Measurements from ENCODE around the gene NBEAL1. TPM values are rescaled to one million over a fixed set of nuclear protein-coding genes. Genes with fewer than 3 reads are reported as not detected.
A peak's percentile ranks its signal among the peaks of the same experiment; 100 is the strongest.
"Not testable (repeated sequence)": the region's sequence is repeated elsewhere in the genome, so short reads cannot be mapped to it uniquely, and the experiment has no call there.

NBEAL1 gene
- polyA plus RNA-seq, 1 donor from 2014 or later, result 4.9 TPM

- Mint-ChIP-seq H3K36me3 (no peaks in the 10 kb centered on the region), H3K4me3 (no peak overlapping the region), H3K27ac (no peak overlapping the region), H3K4me1 (peaks cover 9 to 16% (median 15%) of the 10 kb centered on the region in 3 donors), H3K9me3 (no peaks in the 10 kb centered on the region), H3K27me3 (no peaks in the 10 kb centered on the region)
Observed at GRCh38 chr2:203022751-203023150, 8.1 kb downstream of the NBEAL1 start.

DNA sequence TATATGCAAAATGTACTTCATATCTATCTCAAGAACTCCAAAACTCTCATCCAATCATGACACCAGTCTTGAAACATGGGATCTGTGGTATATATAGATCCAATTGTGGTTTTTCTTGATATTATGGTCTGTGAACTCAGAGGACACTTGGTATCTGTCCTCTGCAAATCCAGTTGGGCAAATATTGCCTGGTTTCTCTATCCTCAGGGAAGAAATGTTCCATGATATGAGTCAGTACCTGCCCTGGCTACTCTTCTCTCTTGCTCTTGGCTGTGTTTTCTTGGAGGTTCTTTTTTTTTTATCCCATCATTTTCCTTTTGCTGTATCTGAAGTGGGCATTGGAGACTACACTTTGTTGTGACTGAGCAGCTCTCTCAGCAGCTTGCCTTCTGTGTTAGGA lies 10.9 kb downstream of the NBEAL1 start:
- no peak overlapping the region for H3K27ac Mint-ChIP-seq

GRCh38 chr2:203030545-203030944 lies 15.9 kb downstream of the NBEAL1 start:
- peaks cover 0 to 4% (median 0%) of the 10 kb centered on the region in 3 donors for H3K4me1 Mint-ChIP-seq
- no peak overlapping the region for H3K4me3 Mint-ChIP-seq
- H3K27me3 Mint-ChIP-seq, result no peaks in the 10 kb centered on the region
- no peak overlapping the region for H3K27ac Mint-ChIP-seq
- H3K9me3 Mint-ChIP-seq, result peaks cover 0 to 2% (median 0%) of the 10 kb centered on the region in 3 donors
- H3K36me3 Mint-ChIP-seq, result no peaks in the 10 kb centered on the region

More for the DNA sequence above, 10.9 kb downstream of the NBEAL1 start:
- no peaks in the 10 kb centered on the region for H3K36me3 Mint-ChIP-seq
- no peaks in the 10 kb centered on the region for H3K27me3 Mint-ChIP-seq
- no peaks in the 10 kb centered on the region for H3K9me3 Mint-ChIP-seq
- peaks cover 0 to 1% (median 0%) of the 10 kb centered on the region in 3 donors for H3K4me1 Mint-ChIP-seq
- no peak overlapping the region for H3K4me3 Mint-ChIP-seq

DNA sequence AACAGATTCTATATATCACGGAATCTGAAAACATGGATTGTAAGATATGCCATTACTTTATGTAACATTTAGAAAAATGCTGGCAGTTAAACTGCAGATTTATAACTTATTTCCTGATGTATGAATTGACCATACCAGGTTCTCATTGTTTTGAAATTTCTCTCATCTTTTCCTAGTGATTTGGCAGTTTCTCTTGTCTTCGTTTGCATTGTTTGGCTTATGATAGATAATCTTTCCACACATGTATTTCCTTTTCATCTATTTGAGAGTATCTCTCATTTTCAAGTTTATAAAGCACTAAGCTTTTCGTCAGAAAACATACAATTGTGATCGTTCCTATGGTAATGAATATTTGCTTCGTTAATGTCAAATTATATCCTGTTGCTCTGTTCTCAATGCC lies 16.3 kb downstream of the NBEAL1 start:
- peaks cover 0 to 2% (median 0%) of the 10 kb centered on the region in 3 donors for H3K9me3 Mint-ChIP-seq
- H3K4me3 Mint-ChIP-seq, result no peak overlapping the region
- H3K27ac Mint-ChIP-seq, result no peak overlapping the region
- H3K4me1 Mint-ChIP-seq, result peaks cover 0 to 4% (median 0%) of the 10 kb centered on the region in 3 donors
- no peaks in the 10 kb centered on the region for H3K36me3 Mint-ChIP-seq
- H3K27me3 Mint-ChIP-seq, result no peaks in the 10 kb centered on the region

DNA sequence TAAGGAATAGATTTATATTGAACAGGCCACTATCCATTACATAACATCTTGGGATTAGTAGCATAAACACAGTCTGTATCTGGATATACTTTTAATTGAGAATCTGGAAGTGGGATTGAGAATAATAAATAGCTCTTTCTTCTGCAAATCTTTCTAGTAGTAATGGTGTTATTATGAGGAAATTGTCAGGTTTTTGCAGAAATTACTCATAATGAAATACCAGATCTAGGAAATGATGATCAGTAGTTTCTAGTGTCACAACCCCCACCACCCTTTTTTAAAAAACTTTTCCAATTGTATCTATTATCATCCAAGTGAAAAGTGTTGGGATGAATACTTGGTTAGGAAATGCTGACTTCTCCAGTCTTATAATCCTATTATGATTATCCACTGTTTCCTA lies 18.7 kb downstream of the NBEAL1 start:
- Mint-ChIP-seq H3K27ac (no peak overlapping the region), H3K9me3 (peaks cover 0 to 2% (median 0%) of the 10 kb centered on the region in 3 donors), H3K4me3 (no peak overlapping the region), H3K36me3 (peaks cover 1% of the 10 kb centered on the region), H3K27me3 (no peaks in the 10 kb centered on the region), H3K4me1 (peaks cover 0 to 4% (median 0%) of the 10 kb centered on the region in 3 donors)

GRCh38 chr2:203035879-203036470 lies 21.3 kb downstream of the NBEAL1 start:
- no peak overlapping the region for H3K4me3 Mint-ChIP-seq
- peaks cover 0 to 2% (median 0%) of the 10 kb centered on the region in 3 donors for H3K9me3 Mint-ChIP-seq
- H3K27ac Mint-ChIP-seq, result no peak overlapping the region
- H3K36me3 Mint-ChIP-seq, result peaks cover 5% of the 10 kb centered on the region
- peaks cover 0 to 4% (median 0%) of the 10 kb centered on the region in 3 donors for H3K4me1 Mint-ChIP-seq
- no peaks in the 10 kb centered on the region for H3K27me3 Mint-ChIP-seq

- H3K9me3 Mint-ChIP-seq, result peaks cover 0 to 1% (median 0%) of the 10 kb centered on the region in 3 donors
- H3K4me1 Mint-ChIP-seq, result peaks cover 0 to 1% (median 0%) of the 10 kb centered on the region in 3 donors
- H3K27me3 Mint-ChIP-seq, result no peaks in the 10 kb centered on the region
- peaks cover 5% of the 10 kb centered on the region for H3K36me3 Mint-ChIP-seq
- peak overlapping the region in 1 of 3 donors; percentile 8 for H3K27ac Mint-ChIP-seq
- H3K4me3 Mint-ChIP-seq, result no peak overlapping the region
Observed at GRCh38 chr2:203037026-203037425, 22.4 kb downstream of the NBEAL1 start.

- no peak overlapping the region for H3K27ac Mint-ChIP-seq
- no peaks in the 10 kb centered on the region for H3K9me3 Mint-ChIP-seq
- no peak overlapping the region for H3K4me3 Mint-ChIP-seq
- H3K27me3 Mint-ChIP-seq, result no peaks in the 10 kb centered on the region
- no peaks in the 10 kb centered on the region for H3K4me1 Mint-ChIP-seq
- peaks cover 5% of the 10 kb centered on the region for H3K36me3 Mint-ChIP-seq
Observed at GRCh38 chr2:203038586-203038985, 23.9 kb downstream of the NBEAL1 start.

DNA sequence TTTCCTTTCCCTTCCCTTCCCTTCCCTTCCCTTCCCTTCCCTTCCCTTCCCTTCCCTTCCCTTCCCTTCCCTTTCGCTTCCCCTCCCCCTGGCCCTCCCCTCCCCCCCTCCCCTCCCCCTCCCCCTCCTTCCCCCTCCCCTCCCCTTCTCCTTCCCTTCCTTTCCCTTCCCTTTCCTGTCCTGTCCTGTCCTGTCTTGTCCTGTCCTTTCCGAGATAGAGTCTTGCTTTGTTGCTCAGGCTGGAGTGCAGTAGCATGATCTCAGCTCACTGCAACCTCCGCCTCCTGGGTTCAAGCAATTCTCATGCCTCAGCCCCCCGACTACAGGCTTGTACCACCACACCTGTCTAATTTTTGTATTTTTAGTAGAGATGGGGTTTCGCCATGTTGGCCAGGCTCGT lies 24.5 kb downstream of the NBEAL1 start:
- not testable (repeated sequence) for H3K27me3 Mint-ChIP-seq, H3K27ac Mint-ChIP-seq, H3K4me3 Mint-ChIP-seq, H3K4me1 Mint-ChIP-seq, H3K36me3 Mint-ChIP-seq, H3K9me3 Mint-ChIP-seq

GRCh38 chr2:203040966-203041521 lies 26.4 kb downstream of the NBEAL1 start:
- peaks cover 5% of the 10 kb centered on the region for H3K36me3 Mint-ChIP-seq
- H3K27me3 Mint-ChIP-seq, result no peaks in the 10 kb centered on the region
- no peak overlapping the region for H3K27ac Mint-ChIP-seq
- no peaks in the 10 kb centered on the region for H3K4me1 Mint-ChIP-seq
- H3K9me3 Mint-ChIP-seq, result no peaks in the 10 kb centered on the region
- H3K4me3 Mint-ChIP-seq, result no peak overlapping the region

DNA sequence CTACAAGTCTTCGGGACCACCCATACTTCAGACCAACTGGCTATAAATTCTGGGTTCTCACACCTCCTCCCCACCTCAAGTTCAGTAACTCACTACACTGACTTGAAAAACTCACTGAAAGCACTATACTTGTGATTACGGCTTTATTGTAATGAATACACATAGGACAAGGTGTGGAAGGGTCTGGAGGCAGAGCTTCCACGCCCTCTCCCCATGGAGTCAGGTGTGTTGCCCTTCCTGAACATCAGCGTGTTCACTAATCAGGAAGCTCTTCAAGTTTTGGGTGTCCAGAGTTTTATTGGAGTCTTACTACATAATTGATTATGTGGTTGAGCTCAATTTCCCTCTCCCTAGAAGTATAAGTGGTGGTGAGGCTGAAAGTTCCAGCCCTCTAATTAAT lies 27.5 kb downstream of the NBEAL1 start:
- Mint-ChIP-seq H3K4me3 (no peak overlapping the region), H3K36me3 (peaks cover 6% of the 10 kb centered on the region), H3K27ac (no peak overlapping the region), H3K27me3 (no peaks in the 10 kb centered on the region), H3K9me3 (no peaks in the 10 kb centered on the region), H3K4me1 (no peaks in the 10 kb centered on the region)

- Mint-ChIP-seq H3K4me3 (no peak overlapping the region), H3K36me3 (peaks cover 6% of the 10 kb centered on the region), H3K27ac (no peak overlapping the region), H3K9me3 (no peaks in the 10 kb centered on the region), H3K4me1 (no peaks in the 10 kb centered on the region), H3K27me3 (no peaks in the 10 kb centered on the region)
Observed at GRCh38 chr2:203043226-203043625, 28.6 kb downstream of the NBEAL1 start.

DNA sequence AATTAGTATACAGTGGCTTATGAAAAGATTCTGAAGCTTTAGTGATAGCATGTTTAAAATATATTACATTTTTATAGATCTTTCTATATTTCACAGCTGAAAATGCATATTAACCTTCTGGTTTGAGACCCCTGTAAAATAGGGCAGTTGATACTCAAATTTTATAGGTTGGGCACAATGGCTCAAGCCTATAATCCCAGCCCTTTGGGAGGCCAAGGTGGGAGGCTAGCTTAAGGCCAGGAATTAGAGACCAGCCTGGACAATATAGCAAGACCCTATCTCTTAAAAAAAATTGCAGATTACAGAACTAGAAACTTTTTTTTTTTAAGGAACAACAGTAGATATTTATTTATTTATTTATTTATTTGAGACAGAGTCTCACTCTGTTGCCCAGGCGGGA lies 31.2 kb downstream of the NBEAL1 start:
- no peak overlapping the region for H3K27ac Mint-ChIP-seq

DNA sequence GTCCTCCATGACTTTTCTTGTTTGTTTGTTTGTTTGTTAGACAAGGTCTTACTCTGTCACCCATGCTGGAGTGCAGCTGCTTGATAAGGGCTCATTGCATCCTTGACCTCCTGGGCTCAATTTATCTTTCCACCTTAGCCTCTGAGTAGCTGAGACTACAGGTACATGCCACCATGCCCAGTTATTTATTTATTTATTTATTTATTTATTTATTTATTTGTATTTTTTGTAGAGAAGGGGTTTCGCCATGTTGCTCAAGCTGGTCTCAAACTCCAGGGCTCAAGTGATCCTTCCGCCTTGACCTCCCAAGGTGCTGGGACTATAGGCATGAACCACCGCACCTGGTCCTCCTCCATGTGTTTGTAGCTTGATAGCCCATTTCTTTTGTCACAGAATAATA lies 37.9 kb downstream of the NBEAL1 start:
- Mint-ChIP-seq H3K36me3 (peaks cover 18% of the 10 kb centered on the region), H3K4me3 (no peak overlapping the region), H3K4me1 (no peaks in the 10 kb centered on the region), H3K27me3 (no peaks in the 10 kb centered on the region), H3K9me3 (no peaks in the 10 kb centered on the region), H3K27ac (no peak overlapping the region)

More for the DNA sequence above, 31.2 kb downstream of the NBEAL1 start:
- H3K9me3 Mint-ChIP-seq, result no peaks in the 10 kb centered on the region
- H3K4me1 Mint-ChIP-seq, result no peaks in the 10 kb centered on the region
- no peak overlapping the region for H3K4me3 Mint-ChIP-seq
- no peaks in the 10 kb centered on the region for H3K27me3 Mint-ChIP-seq
- H3K36me3 Mint-ChIP-seq, result peaks cover 5% of the 10 kb centered on the region

DNA sequence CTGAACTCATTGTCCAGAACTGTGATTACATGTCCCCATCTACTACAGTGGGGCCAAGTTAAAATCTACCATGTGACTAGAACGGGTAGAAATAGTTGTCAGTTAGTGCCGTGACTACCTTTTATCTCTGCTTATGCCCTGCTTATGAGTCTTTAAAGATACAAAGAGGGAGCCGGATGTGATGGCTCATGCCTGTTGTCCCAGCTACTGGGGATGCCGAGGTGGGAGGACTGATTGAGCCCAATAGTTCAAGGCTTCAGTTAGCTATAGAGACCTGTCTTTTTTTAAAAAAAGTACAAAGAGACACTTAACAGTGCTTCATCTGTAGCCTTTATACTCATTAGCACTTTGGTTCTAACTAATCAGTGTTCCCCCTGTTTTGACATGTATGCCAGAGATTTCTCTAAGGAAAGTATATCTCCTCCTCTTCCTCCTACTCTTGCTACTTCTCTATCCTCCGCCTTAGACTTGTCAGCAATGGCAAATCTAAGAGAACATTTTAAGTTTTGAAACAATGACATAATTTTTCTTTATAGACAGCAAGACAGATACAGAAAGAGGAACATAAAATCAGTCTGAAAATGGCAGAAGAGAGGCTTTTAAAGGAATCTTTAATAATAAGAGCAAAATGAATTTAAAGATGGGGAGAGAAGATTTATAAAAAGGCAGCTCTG lies 45.0 kb downstream of the NBEAL1 start:
- H3K27me3 Mint-ChIP-seq, result no peaks in the 10 kb centered on the region
- no peaks in the 10 kb centered on the region for H3K9me3 Mint-ChIP-seq
- H3K36me3 Mint-ChIP-seq, result peaks cover 17% of the 10 kb centered on the region
- no peak overlapping the region for H3K4me3 Mint-ChIP-seq
- no peaks in the 10 kb centered on the region for H3K4me1 Mint-ChIP-seq
- no peak overlapping the region for H3K27ac Mint-ChIP-seq

GRCh38 chr2:203061346-203061745 lies 46.7 kb downstream of the NBEAL1 start:
- H3K4me3 Mint-ChIP-seq, result no peak overlapping the region
- no peaks in the 10 kb centered on the region for H3K9me3 Mint-ChIP-seq
- no peaks in the 10 kb centered on the region for H3K4me1 Mint-ChIP-seq
- no peak overlapping the region for H3K27ac Mint-ChIP-seq
- H3K27me3 Mint-ChIP-seq, result no peaks in the 10 kb centered on the region
- peaks cover 17% of the 10 kb centered on the region for H3K36me3 Mint-ChIP-seq

Measured in IgD-negative memory B cell (primary cell).